KMS-11 (cell line): ENCODE data around the gene DAB2.

ENCODE experiments used
- H2AFZ ChIP-seq: fragments of 200-600 bp; sonication (generic); 2 replicates; pipeline ENCODE4 v1.6.1; 2016; ENCODE audit warnings: antibody characterized with exemption, mixed run types, low read depth
- H3K27ac ChIP-seq: fragments of 200-600 bp; sonication (generic); 2 replicates; pipeline ENCODE4 v1.6.1; 2016; ENCODE audit warnings: mild to moderate bottlenecking, mixed run types
- H3K27me3 ChIP-seq: fragments of 200-600 bp; sonication (generic); 2 replicates; pipeline ENCODE4 v1.6.1; 2017; ENCODE audit warnings: mild to moderate bottlenecking, low read depth, mixed run types, moderate library complexity; ENCODE audit not compliant: insufficient read depth
- H3K36me3 ChIP-seq: fragments of 200-600 bp; sonication (generic); 2 replicates; pipeline ENCODE4 v1.6.1; 2017; ENCODE audit warnings: mild to moderate bottlenecking, mixed run types; ENCODE audit not compliant: insufficient read depth
- H3K4me1 ChIP-seq: fragments of 200-600 bp; sonication (generic); 2 replicates; pipeline ENCODE4 v1.6.1; 2016; ENCODE audit warnings: mild to moderate bottlenecking, low read depth, mixed run types; ENCODE audit not compliant: poor library complexity, severe bottlenecking
- H3K4me2 ChIP-seq: fragments of 200-600 bp; sonication (generic); 2 replicates; pipeline ENCODE4 v1.7.0; 2016; ENCODE audit warnings: mild to moderate bottlenecking, mixed run types
- H3K4me3 ChIP-seq: fragments of 200-600 bp; sonication (generic); IDR thresholded peaks from 2 replicates; pipeline ENCODE4 v1.6.1; 2017; ENCODE audit warnings: low read depth, low read length, mixed read lengths; ENCODE audit not compliant: insufficient read depth
- H3K79me2 ChIP-seq: fragments of 200-600 bp; sonication (generic); 2 replicates; pipeline ENCODE4 v1.6.1; 2016; ENCODE audit warnings: low read depth, mixed run types; ENCODE audit not compliant: insufficient read depth
- H3K9ac ChIP-seq: fragments of 200-600 bp; sonication (generic); 2 replicates; pipeline ENCODE4 v1.6.1; 2016; ENCODE audit warnings: mild to moderate bottlenecking, mixed run types
- H4K20me1 ChIP-seq: fragments of 200-600 bp; sonication (generic); 2 replicates; pipeline ENCODE4 v1.6.1; 2016; ENCODE audit warnings: mild to moderate bottlenecking, mixed run types; ENCODE audit not compliant: insufficient read depth
- CTCF ChIP-seq: fragments of 200-600 bp; sonication (generic); conservative IDR thresholded peaks from 2 replicates; pipeline ENCODE4 v1.6.1; 2017; ENCODE audit warnings: low read depth, mild to moderate bottlenecking, antibody characterized with exemption, low read length, moderate library complexity, mixed read lengths

Gene DAB2

GRCh38 chr5:39469777-39470415 is 45.1 kb upstream of the DAB2 start:
- H4K20me1 ChIP-seq: no peaks in the 10 kb centered on the region
- no peak overlapping the region for H3K4me2 ChIP-seq
- no peaks in the 10 kb centered on the region for H3K79me2 ChIP-seq
- H3K4me1 ChIP-seq: peaks cover 4% of the 10 kb centered on the region
- no peak overlapping the region for H3K4me3 ChIP-seq
- no peaks in the 10 kb centered on the region for H3K36me3 ChIP-seq
- TF ChIP-seq CTCF: no peak
- no peaks in the 10 kb centered on the region for H3K27me3 ChIP-seq
- no peak overlapping the region for H3K9ac ChIP-seq
- H2AFZ ChIP-seq: no peak overlapping the region
- H3K27ac ChIP-seq: no peak overlapping the region

- H2AFZ ChIP-seq: no peak overlapping the region
- no peak overlapping the region for H3K4me2 ChIP-seq
- H4K20me1 ChIP-seq: no peaks in the 10 kb centered on the region
- H3K27me3 ChIP-seq: no peaks in the 10 kb centered on the region
- H3K36me3 ChIP-seq: no peaks in the 10 kb centered on the region
- peaks cover 4% of the 10 kb centered on the region for H3K4me1 ChIP-seq
- no peak overlapping the region for H3K4me3 ChIP-seq
- H3K79me2 ChIP-seq: no peaks in the 10 kb centered on the region
- H3K9ac ChIP-seq: no peak overlapping the region
- no peak for TF ChIP-seq CTCF
- no peak overlapping the region for H3K27ac ChIP-seq
These were observed 44.4 kb upstream of the DAB2 start for GRCh38 chr5:39469176-39469575.

- Histone ChIP-seq H3K4me3 (no peak overlapping the region), H3K4me2 (no peak overlapping the region), H3K27ac (no peak overlapping the region), H2AFZ (no peak overlapping the region), H3K36me3 (no peaks in the 10 kb centered on the region), H3K9ac (no peak overlapping the region), H3K79me2 (no peaks in the 10 kb centered on the region), H3K4me1 (peaks cover 10% of the 10 kb centered on the region), H3K27me3 (no peaks in the 10 kb centered on the region), H4K20me1 (no peaks in the 10 kb centered on the region)
- no peak for TF ChIP-seq CTCF
These were observed 42.1 kb upstream of the DAB2 start for GRCh38 chr5:39466846-39467245.

GRCh38 chr5:39465843-39466242 is 41.1 kb upstream of the DAB2 start:
- H4K20me1 ChIP-seq: no peaks in the 10 kb centered on the region
- no peak for TF ChIP-seq CTCF
- H3K9ac ChIP-seq: no peak overlapping the region
- no peak overlapping the region for H3K4me3 ChIP-seq
- peaks cover 20% of the 10 kb centered on the region for H3K4me1 ChIP-seq
- H2AFZ ChIP-seq: no peak overlapping the region
- no peaks in the 10 kb centered on the region for H3K36me3 ChIP-seq
- H3K4me2 ChIP-seq: no peak overlapping the region
- no peaks in the 10 kb centered on the region for H3K79me2 ChIP-seq
- no peak overlapping the region for H3K27ac ChIP-seq
- H3K27me3 ChIP-seq: no peaks in the 10 kb centered on the region
